GM12864 (cell line): ENCODE results near the gene RAD9A.

Source experiments
- DNase-seq: peaks from one replicate; pipeline ENCODE4 v3.0.0-alpha.2; 2011; ENCODE audit warnings: low read depth
- H3K4me3 ChIP-seq: 2 replicates; pipeline ENCODE4 v1.5.1; 2011; ENCODE audit warnings: mild to moderate bottlenecking, low read depth, low read length, control low read depth
- CTCF ChIP-seq: IDR thresholded peaks from 2 replicates; pipeline ENCODE4 v1.5.1; 2011; ENCODE audit warnings: low read depth, mild to moderate bottlenecking, moderate library complexity, low read length, control low read depth, inconsistent platforms; ENCODE audit errors: missing control alignments

The RAD9A gene

GRCh38 chr11:67440229-67441097 is 48.7 kb downstream of the RAD9A start:
- no peak for DNase-seq
- TF ChIP-seq CTCF = no peak
- no peak overlapping the region for H3K4me3 ChIP-seq

- no peak for TF ChIP-seq CTCF
- no peak overlapping the region for H3K4me3 ChIP-seq
- DNase-seq = no peak
Measured at GRCh38 chr11:67441098-67441563, 49.3 kb downstream of the RAD9A start.

GRCh38 chr11:67441731-67442351 is 50.1 kb downstream of the RAD9A start:
- H3K4me3 ChIP-seq = no peak overlapping the region
- DNase-seq = no peak
- no peak for TF ChIP-seq CTCF

- peak overlapping the region; percentile 40 for H3K4me3 ChIP-seq
- TF ChIP-seq CTCF = no peak
- DNase-seq = no peak
Measured at GRCh38 chr11:67442504-67443404, 51.0 kb downstream of the RAD9A start.

GRCh38 chr11:67445515-67445914 is 53.7 kb downstream of the RAD9A start:
- no peak for DNase-seq
- no peak for TF ChIP-seq CTCF
- no peak overlapping the region for H3K4me3 ChIP-seq
